NCI-H2196 treated with DMSO at 0.1 percent for 48 hours (cell line): ENCODE measurements around the gene NUP133.
"Not testable (repeated sequence)": the region's sequence is repeated elsewhere in the genome, so short reads cannot be mapped to it uniquely, and the experiment has no call there.

Experiments used
- DNase-seq: peaks from one replicate; lab custom pipeline; 2025; ENCODE audit not compliant: unreplicated experiment; lab: John Stamatoyannopoulos, UW

Gene NUP133

GRCh38 chr1:229509576-229509975, 1.4 kb upstream of the NUP133 start:
- no peak for DNase-seq

- DNase-seq, result no peak
These were observed 739 bp upstream of the NUP133 start for GRCh38 chr1:229508823-229509337.

- DNase-seq, result no peak
These were observed 639 bp downstream of the NUP133 start for GRCh38 chr1:229507502-229507901.

GRCh38 chr1:229506633-229507032, 1.5 kb downstream of the NUP133 start:
- DNase-seq, result no peak

GRCh38 chr1:229495782-229496181, 12.4 kb downstream of the NUP133 start:
- no peak for DNase-seq

GRCh38 chr1:229487181-229487580, 21.0 kb downstream of the NUP133 start:
- no peak for DNase-seq

GRCh38 chr1:229485318-229485717, 22.8 kb downstream of the NUP133 start:
- DNase-seq, result no peak

GRCh38 chr1:229482511-229482910, 25.6 kb downstream of the NUP133 start:
- no peak for DNase-seq

GRCh38 chr1:229480495-229480894, 27.6 kb downstream of the NUP133 start:
- DNase-seq, result no peak

- no peak for DNase-seq
These were observed 28.3 kb downstream of the NUP133 start for GRCh38 chr1:229479660-229480399.

GRCh38 chr1:229478852-229479251, 29.3 kb downstream of the NUP133 start:
- no peak for DNase-seq

- DNase-seq, result not testable (repeated sequence)
These were observed 32.3 kb downstream of the NUP133 start for GRCh38 chr1:229475859-229476258.

GRCh38 chr1:229474509-229474908, 33.6 kb downstream of the NUP133 start:
- no peak for DNase-seq

- DNase-seq, result no peak
These were observed 37.0 kb downstream of the NUP133 start for GRCh38 chr1:229471175-229471574.

- peak; percentile 39 for DNase-seq
These were observed 37.6 kb downstream of the NUP133 start for GRCh38 chr1:229470406-229471043.

GRCh38 chr1:229466887-229467286, 41.3 kb downstream of the NUP133 start:
- DNase-seq, result no peak

- no peak for DNase-seq
These were observed 43.5 kb downstream of the NUP133 start for GRCh38 chr1:229464672-229465071.

GRCh38 chr1:229461032-229461668, 47.0 kb downstream of the NUP133 start:
- DNase-seq, result no peak

- no peak for DNase-seq
These were observed 48.3 kb downstream of the NUP133 start for GRCh38 chr1:229459815-229460214.

GRCh38 chr1:229457436-229457835, 50.7 kb downstream of the NUP133 start:
- no peak for DNase-seq

- DNase-seq, result no peak
These were observed 52.1 kb downstream of the NUP133 start for GRCh38 chr1:229456016-229456415.

- DNase-seq, result no peak
These were observed 54.1 kb downstream of the NUP133 start for GRCh38 chr1:229454056-229454455.
